HG02642 (cell line): ENCODE results near the gene SOS2.
"Not testable (repeated sequence)": the region's sequence is repeated elsewhere in the genome, so short reads cannot be mapped to it uniquely, and the experiment has no call there.

ENCODE experiments used
- ATAC-seq: cut with Tn5 transposase; IDR thresholded peaks from one replicate; pipeline ENCODE4 v1.9.1; 2021; ENCODE audit warnings: mild to moderate bottlenecking; ENCODE audit not compliant: unreplicated experiment, poor library complexity

The SOS2 gene

GRCh38 chr14:50229681-50230080 is 1.7 kb downstream of the SOS2 start:
- ATAC-seq, result no peak

- no peak for ATAC-seq
These were observed 3.1 kb downstream of the SOS2 start for GRCh38 chr14:50228313-50228712.

DNA sequence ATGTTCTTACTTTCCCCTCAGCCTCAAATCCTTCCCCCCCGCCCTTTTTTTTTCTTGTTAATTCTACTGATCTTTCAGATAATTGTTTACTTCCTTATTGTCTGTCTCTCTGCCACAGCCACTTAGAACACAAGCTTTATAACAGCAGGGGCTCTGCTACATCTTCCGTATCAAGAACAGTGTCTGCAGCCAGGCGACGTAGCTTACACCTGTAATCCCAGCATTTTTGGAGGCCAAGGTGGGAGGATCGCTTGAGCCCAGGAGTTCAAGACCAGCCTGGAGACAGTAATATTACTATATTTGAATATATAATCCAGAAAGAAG is 5.4 kb downstream of the SOS2 start:
- ATAC-seq, result no peak

- no peak for ATAC-seq
These were observed 6.1 kb downstream of the SOS2 start for GRCh38 chr14:50225067-50225973.

DNA sequence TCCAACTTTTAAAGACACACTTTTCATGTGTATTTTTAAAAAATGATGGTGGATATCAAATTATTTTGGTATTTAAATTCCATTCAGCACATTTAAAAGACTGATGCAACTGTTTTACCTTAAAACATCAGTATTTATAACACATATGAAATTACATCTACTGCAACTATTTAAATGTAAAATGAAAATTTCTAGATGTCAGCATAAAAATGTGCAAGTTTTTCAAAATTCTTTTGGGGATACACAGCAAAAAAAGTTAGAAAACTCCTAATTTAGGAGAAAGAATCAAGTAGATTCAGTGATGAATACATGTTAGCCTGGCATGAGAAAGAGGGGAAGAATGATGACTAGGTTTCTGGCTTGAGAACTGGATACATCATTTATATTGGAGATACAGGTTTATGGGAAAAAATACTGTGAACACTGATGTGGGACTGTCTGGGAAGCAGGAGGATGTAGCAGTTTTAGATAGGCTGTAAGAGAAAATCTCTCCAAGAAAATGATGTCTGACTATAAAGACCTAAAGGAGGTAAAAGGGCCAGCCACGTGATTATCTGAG is 9.2 kb downstream of the SOS2 start:
- ATAC-seq, result no peak

DNA sequence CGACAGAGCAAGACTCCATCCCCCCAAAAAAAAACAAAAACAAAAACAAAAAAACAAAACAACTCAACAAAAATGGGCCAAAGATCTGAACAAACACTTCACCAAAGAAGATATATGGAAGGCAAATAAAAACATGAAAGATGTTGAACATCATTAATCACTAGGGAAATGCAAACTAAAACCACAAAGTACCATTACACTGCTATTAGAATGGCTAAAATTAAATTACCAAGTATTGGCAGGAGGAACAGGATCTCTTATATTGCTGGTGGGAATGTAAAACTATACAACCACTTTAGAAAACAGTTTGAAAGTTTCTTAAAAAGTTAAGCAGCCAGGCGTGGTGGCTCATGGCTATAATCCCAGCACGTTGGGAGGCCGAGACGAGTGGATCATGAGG is 12.9 kb downstream of the SOS2 start:
- ATAC-seq, result no peak

DNA sequence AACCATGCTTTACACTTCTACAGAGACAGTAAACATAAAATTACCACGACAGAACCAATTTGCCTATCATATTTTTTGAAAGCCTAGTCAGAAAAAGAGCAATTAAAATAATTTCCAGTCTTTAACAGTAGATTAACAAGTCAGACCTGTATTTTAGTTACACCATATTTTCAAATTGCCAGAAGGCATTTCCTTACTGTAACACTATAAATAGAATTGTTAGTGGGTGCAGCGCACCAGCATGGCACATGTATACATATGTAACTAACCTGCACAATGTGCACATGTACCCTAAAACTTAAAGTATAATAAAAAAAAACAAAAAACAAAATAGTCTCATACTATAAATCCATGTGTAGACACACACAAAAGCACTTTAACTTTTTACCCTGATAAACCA is 16.0 kb downstream of the SOS2 start:
- ATAC-seq, result no peak

DNA sequence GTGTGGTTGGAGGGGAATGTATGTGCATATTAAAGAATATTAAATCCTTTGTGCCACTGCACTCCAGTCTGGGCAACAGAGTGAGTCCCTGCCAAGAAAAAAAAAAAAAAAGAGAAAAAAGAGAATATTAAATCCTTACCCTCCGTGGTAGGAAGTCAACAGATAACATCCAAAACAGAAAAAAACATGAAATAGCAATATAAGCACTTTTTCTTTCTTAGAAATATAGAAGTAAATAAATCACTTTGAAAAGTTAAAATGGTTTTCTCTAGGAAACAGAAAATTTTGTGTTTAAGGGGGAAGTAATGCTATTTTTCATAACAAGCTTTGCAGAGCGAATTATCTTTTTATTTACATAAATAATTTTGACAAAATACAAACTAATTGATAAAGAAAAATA is 17.6 kb downstream of the SOS2 start:
- no peak for ATAC-seq

GRCh38 chr14:50212726-50213125 is 18.7 kb downstream of the SOS2 start:
- no peak for ATAC-seq

- ATAC-seq, result no peak
These were observed 21.3 kb downstream of the SOS2 start for GRCh38 chr14:50210074-50210473.

- no peak for ATAC-seq
These were observed 32.9 kb downstream of the SOS2 start for GRCh38 chr14:50198499-50198898.

DNA sequence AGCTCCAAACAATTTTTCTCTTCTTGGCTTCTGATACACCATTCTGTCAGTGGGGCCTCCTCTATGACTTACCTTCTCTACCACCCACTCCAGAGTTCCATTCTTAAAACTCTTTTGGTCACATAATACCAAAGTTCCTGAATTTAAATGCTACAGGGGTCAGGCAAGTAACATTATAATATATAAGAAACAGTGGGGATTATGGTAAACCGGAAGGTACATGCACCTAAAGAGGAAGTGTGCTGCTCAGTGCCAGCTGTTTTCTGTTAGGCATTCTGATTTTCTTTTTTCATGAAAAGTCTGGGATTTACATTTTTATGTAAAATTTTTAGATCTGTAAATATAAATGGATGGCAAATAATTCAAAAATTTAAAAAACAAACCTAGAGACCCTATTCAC is 39.9 kb downstream of the SOS2 start:
- no peak for ATAC-seq

- ATAC-seq, result no peak
These were observed 45.3 kb downstream of the SOS2 start for GRCh38 chr14:50186107-50186506.

- no peak for ATAC-seq
These were observed 57.5 kb downstream of the SOS2 start for GRCh38 chr14:50173891-50174290.

GRCh38 chr14:50171895-50172294 is 59.5 kb downstream of the SOS2 start:
- ATAC-seq, result no peak

GRCh38 chr14:50167381-50167780 is 64.0 kb downstream of the SOS2 start:
- ATAC-seq, result not testable (repeated sequence)

- no peak for ATAC-seq
These were observed 75.3 kb downstream of the SOS2 start for GRCh38 chr14:50156111-50156510.

- ATAC-seq, result no peak
These were observed 82.6 kb downstream of the SOS2 start for GRCh38 chr14:50148799-50149198.

GRCh38 chr14:50139192-50139591 is 92.2 kb downstream of the SOS2 start:
- no peak for ATAC-seq

GRCh38 chr14:50127802-50128201 is 103.6 kb downstream of the SOS2 start:
- ATAC-seq, result no peak

GRCh38 chr14:50123062-50123461 is 108.3 kb downstream of the SOS2 start:
- no peak for ATAC-seq

- ATAC-seq, result no peak
These were observed 109.1 kb downstream of the SOS2 start for GRCh38 chr14:50122291-50122690.
